Panc1 (cell line): ENCODE results near the gene DRGX. TPM values are rescaled to one million over a fixed set of nuclear protein-coding genes. Genes with fewer than 3 reads are reported as not detected.

Experiments
- ATAC-seq: fragments of 200-7000 bp; cut with Tn5 transposase; 2 replicates; pipeline ENCODE4 v1.9.1; 2020; ENCODE audit warnings: mild to moderate bottlenecking, moderate library complexity
- BruUV-seq: library from RNA; stranded (reverse); fragments of 400-500 nt; replicated peaks from 2 replicates; lab custom pipeline; 2021; lab: Mats Ljungman, UMichigan
- CTCF ChIA-PET: fragments of 300-600 bp; sonication (Branson Sonifier 250); formaldehyde crosslinking; loops from one replicate; lab custom pipeline; 2022; ENCODE audit warnings: antibody characterized with exemption; lab: Charles Lee
- POLR2A ChIA-PET: fragments of 300-600 bp; sonication (Branson Sonifier 250); formaldehyde crosslinking; loops from one replicate; lab custom pipeline; 2022; ENCODE audit warnings: antibody characterized with exemption; lab: Charles Lee
- DNase-seq: peaks from one replicate; pipeline ENCODE4 v3.0.0-alpha.2; 2010; ENCODE audit warnings: low read depth, low spot score
- H3K27ac ChIP-seq: 2 replicates; pipeline ENCODE4 v1.5.1; 2011; ENCODE audit warnings: mild to moderate bottlenecking, low read length, inconsistent platforms
- H3K27me3 ChIP-seq: fragments of 200-500 bp; sonication (Bioruptor generic); 2 replicates; pipeline ENCODE4 v1.6.0; 2014; ENCODE audit warnings: low read length, inconsistent platforms; ENCODE audit not compliant: control insufficient read depth, insufficient read depth
- H3K36me3 ChIP-seq: fragments of 200-500 bp; sonication (Bioruptor generic); 2 replicates; pipeline ENCODE4 v1.5.1; 2014; ENCODE audit warnings: inconsistent platforms, mild to moderate bottlenecking, low read length, moderate library complexity; ENCODE audit not compliant: control insufficient read depth, insufficient read depth
- H3K4me1 ChIP-seq: 2 replicates; pipeline ENCODE4 v1.5.1; 2011; ENCODE audit warnings: inconsistent platforms, mild to moderate bottlenecking, low read length, moderate library complexity; ENCODE audit not compliant: control insufficient read depth, insufficient read depth
- H3K4me3 ChIP-seq, 2 experiments: 2 replicates each; pipeline ENCODE4 v1.5.1; 2011 to 2012; ENCODE audit warnings: low read depth in 2 of 2, low read length in 2 of 2, mild to moderate bottlenecking in 2 of 2, inconsistent platforms in 1 of 2, moderate library complexity in 1 of 2
- H3K9me3 ChIP-seq: fragments of 200-500 bp; sonication (Bioruptor generic); 2 replicates; pipeline ENCODE4 v1.5.1; 2014; ENCODE audit warnings: low read depth, mild to moderate bottlenecking, inconsistent platforms, low read length, moderate library complexity; ENCODE audit not compliant: control insufficient read depth, insufficient read depth
- POLR2AphosphoS5 ChIP-seq: IDR thresholded peaks from 2 replicates; pipeline ENCODE4 v1.6.1; 2012; ENCODE audit warnings: mild to moderate bottlenecking, low read depth, low read length, moderate library complexity
- REST ChIP-seq, 2 experiments: IDR thresholded peaks; 2 replicates each; pipeline ENCODE4 v1.6.1; 2011 to 2012; ENCODE audit warnings: low read depth in 2 of 2, control low read depth in 1 of 2, low read length in 1 of 2, mild to moderate bottlenecking in 1 of 2, moderate library complexity in 1 of 2; ENCODE audit not compliant: insufficient read depth in 1 of 2
- SIN3A ChIP-seq: IDR thresholded peaks from 2 replicates; pipeline ENCODE4 v1.6.1; 2012; ENCODE audit warnings: low read depth, mild to moderate bottlenecking, low read length, moderate library complexity, borderline replicate concordance; ENCODE audit not compliant: insufficient read depth
- TCF7L2 ChIP-seq: IDR thresholded peaks from 2 replicates; pipeline ENCODE4 v1.6.1; 2011; ENCODE audit warnings: mild to moderate bottlenecking, low read depth, low read length, inconsistent platforms
- in situ Hi-C: cut with HindIII; loops from 2 replicates; pipeline ENCODE4 v1.10.0; 2016; ENCODE audit warnings: low sequenced_read_pairs, low pct_unique_long_range_greater_than_20kb
- intact Hi-C: fragments of 100-400 bp; cut with micrococcal nuclease; formaldehyde crosslinking; loops from one replicate; pipeline ENCODE4 v1.10.0; 2022; ENCODE audit not compliant: unreplicated experiment
- total RNA-seq: library from RNA; stranded (reverse); gene quantifications from one replicate; pipeline ENCODE4 v1.2.1, GENCODE V29; 2021; ENCODE audit not compliant: unreplicated experiment
- TF ChIP-seq, protein P1 (sequence below): fragments of 450-650 bp; IDR thresholded peaks from 2 replicates; pipeline ENCODE4 v1.5.1; 2017; ENCODE audit warnings: mild to moderate bottlenecking

Gene DRGX
- total RNA-seq, 1 experiment from 2014 or later = 0.15 TPM

GRCh38 chr10:49419005-49419404 lies 23.1 kb upstream of the DRGX start:
- H3K9me3 ChIP-seq = no peaks in the 10 kb centered on the region
- DNase-seq (no peak), ATAC-seq (peak; percentile 48; the same call in 1 of the 2 replicates)
- BruUV-seq = no TSS peak
- H3K4me3 ChIP-seq = no peak overlapping the region
- H3K27ac ChIP-seq = no peak overlapping the region
- H3K36me3 ChIP-seq = no peaks in the 10 kb centered on the region
- no peaks in the 10 kb centered on the region for H3K4me1 ChIP-seq
- in situ Hi-C loops = no loop called here
- intact Hi-C loops = no loop called here
- TF ChIP-seq TCF7L2 = no peak
- TF ChIP-seq POLR2AphosphoS5 = no peak
- TF ChIP-seq REST (IDR thresholded peaks at IDR 0.05; ENCODE audit: insufficient read depth in 1 of 2, low read depth in 2 of 2, low read length in 1 of 2) = no peak
- TF ChIP-seq SIN3A = no peak
- TF ChIP-seq, protein P1, sequence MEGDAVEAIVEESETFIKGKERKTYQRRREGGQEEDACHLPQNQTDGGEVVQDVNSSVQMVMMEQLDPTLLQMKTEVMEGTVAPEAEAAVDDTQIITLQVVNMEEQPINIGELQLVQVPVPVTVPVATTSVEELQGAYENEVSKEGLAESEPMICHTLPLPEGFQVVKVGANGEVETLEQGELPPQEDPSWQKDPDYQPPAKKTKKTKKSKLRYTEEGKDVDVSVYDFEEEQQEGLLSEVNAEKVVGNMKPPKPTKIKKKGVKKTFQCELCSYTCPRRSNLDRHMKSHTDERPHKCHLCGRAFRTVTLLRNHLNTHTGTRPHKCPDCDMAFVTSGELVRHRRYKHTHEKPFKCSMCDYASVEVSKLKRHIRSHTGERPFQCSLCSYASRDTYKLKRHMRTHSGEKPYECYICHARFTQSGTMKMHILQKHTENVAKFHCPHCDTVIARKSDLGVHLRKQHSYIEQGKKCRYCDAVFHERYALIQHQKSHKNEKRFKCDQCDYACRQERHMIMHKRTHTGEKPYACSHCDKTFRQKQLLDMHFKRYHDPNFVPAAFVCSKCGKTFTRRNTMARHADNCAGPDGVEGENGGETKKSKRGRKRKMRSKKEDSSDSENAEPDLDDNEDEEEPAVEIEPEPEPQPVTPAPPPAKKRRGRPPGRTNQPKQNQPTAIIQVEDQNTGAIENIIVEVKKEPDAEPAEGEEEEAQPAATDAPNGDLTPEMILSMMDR = no peak
- H3K27me3 ChIP-seq = peaks cover 10% of the 10 kb centered on the region
- POLR2A ChIA-PET = interaction anchor here (0.7 kb wide), 1 partner anchor 9 kb away, joined by 3 read pairs; no protein-coding TSS in a partner anchor
- CTCF ChIA-PET = no interaction called here

- Histone ChIP-seq H3K9me3 (no peaks in the 10 kb centered on the region), H3K36me3 (no peaks in the 10 kb centered on the region), H3K4me1 (no peaks in the 10 kb centered on the region), H3K4me3 (no peak overlapping the region), H3K27me3 (peaks cover 13% of the 10 kb centered on the region), H3K27ac (no peak overlapping the region)
- no peak for DNase-seq
- no peak for TF ChIP-seq POLR2AphosphoS5
- no peak for TF ChIP-seq REST (IDR thresholded peaks at IDR 0.05; ENCODE audit: insufficient read depth in 1 of 2, low read depth in 2 of 2, low read length in 1 of 2)
- no TSS peak for BruUV-seq
- no peak for ATAC-seq
- ChIA-PET CTCF (no interaction called here), POLR2A (no interaction called here)
- in situ Hi-C loops = no loop called here
- intact Hi-C loops = no loop called here
Observed at GRCh38 chr10:49418328-49418727, 22.4 kb upstream of the DRGX start.
